ENCODE results near the gene CFAP107.

Gene CFAP107

GRCh38 chr1:12745126-12745991, 641 bp upstream of the CFAP107 start:
- DNase-seq, result no peak

- DNase-seq, result no peak
Measured at GRCh38 chr1:12748778-12749355, 2.9 kb downstream of the CFAP107 start.

GRCh38 chr1:12754738-12755137, 8.7 kb downstream of the CFAP107 start:
- no peak for DNase-seq

- no peak for DNase-seq
Measured at GRCh38 chr1:12756273-12756672, 10.3 kb downstream of the CFAP107 start.

GRCh38 chr1:12756768-12757413, 10.9 kb downstream of the CFAP107 start:
- DNase-seq, result no peak

GRCh38 chr1:12757836-12758235, 11.8 kb downstream of the CFAP107 start:
- DNase-seq, result no peak

- DNase-seq, result no peak
Measured at GRCh38 chr1:12760256-12760795, 14.3 kb downstream of the CFAP107 start.

- no peak for DNase-seq
Measured at GRCh38 chr1:12761781-12762180, 15.8 kb downstream of the CFAP107 start.

- DNase-seq, result no peak
Measured at GRCh38 chr1:12762766-12763165, 16.8 kb downstream of the CFAP107 start.

- DNase-seq, result no peak
Measured at GRCh38 chr1:12763479-12763878, 17.5 kb downstream of the CFAP107 start.

- no peak for DNase-seq
Measured at GRCh38 chr1:12764016-12764415, 18.0 kb downstream of the CFAP107 start.

- no peak for DNase-seq
Measured at GRCh38 chr1:12769031-12769430, 23.0 kb downstream of the CFAP107 start.

GRCh38 chr1:12769976-12770505, 24.0 kb downstream of the CFAP107 start:
- DNase-seq, result no peak

GRCh38 chr1:12770620-12771019, 24.6 kb downstream of the CFAP107 start:
- no peak for DNase-seq

- DNase-seq, result no peak
Measured at GRCh38 chr1:12771186-12771585, 25.2 kb downstream of the CFAP107 start.

- DNase-seq, result no peak
Measured at GRCh38 chr1:12772520-12772919, 26.5 kb downstream of the CFAP107 start.

- DNase-seq, result no peak
Measured at GRCh38 chr1:12773438-12773837, 27.4 kb downstream of the CFAP107 start, which contains the start of gene PRAMEF12. Gene PRAMEF12 (plus strand): TSS chr1:12773738. CDS start chr1:12774868, 1,130 bp downstream.

- no peak for DNase-seq
Measured at GRCh38 chr1:12774801-12775345, 28.9 kb downstream of the CFAP107 start.

- no peak for DNase-seq
Measured at GRCh38 chr1:12775443-12775842, 29.4 kb downstream of the CFAP107 start.

- no peak for DNase-seq
Measured at GRCh38 chr1:12776801-12777557, 31.0 kb downstream of the CFAP107 start.

GRCh38 chr1:12778061-12778460, 32.1 kb downstream of the CFAP107 start:
- no peak for DNase-seq

GRCh38 chr1:12778907-12779306, 32.9 kb downstream of the CFAP107 start:
- no peak for DNase-seq
